OCI-LY7 (cell line): ENCODE measurements around the gene ERO1A. TPM values are rescaled to one million over a fixed set of nuclear protein-coding genes. Genes with fewer than 3 reads are reported as not detected.

Experiments used
- BruUV-seq: library from RNA; stranded (reverse); fragments of 400-500 nt; replicated peaks from 2 replicates; lab custom pipeline; 2021; lab: Mats Ljungman, UMichigan
- CTCF ChIA-PET: fragments of 300-600 bp; sonication (Branson Sonifier 250); formaldehyde crosslinking; loops from one replicate; lab custom pipeline; 2022; ENCODE audit warnings: antibody characterized with exemption; ENCODE audit not compliant: unreplicated experiment; lab: Charles Lee
- POLR2A ChIA-PET: fragments of 300-600 bp; sonication (Branson Sonifier 250); formaldehyde crosslinking; loops from one replicate; lab custom pipeline; 2022; ENCODE audit warnings: antibody characterized with exemption; lab: Charles Lee
- DNase-seq: peaks from one replicate; pipeline ENCODE4 v3.0.0-alpha.2; 2015; ENCODE audit warnings: low spot score
- H2AFZ ChIP-seq: fragments of 200-600 bp; sonication (generic), shearing (Covaris generic); 2 replicates; pipeline ENCODE4 v1.6.1; 2014; ENCODE audit warnings: mild to moderate bottlenecking, antibody characterized with exemption, low read length, moderate library complexity
- H3K27ac ChIP-seq: fragments of 200-600 bp; sonication (generic); 2 replicates; pipeline ENCODE4 v1.5.1; 2014; ENCODE audit warnings: mixed run types, low read depth, mild to moderate bottlenecking, moderate library complexity, low read length, inconsistent platforms; ENCODE audit not compliant: poor library complexity, severe bottlenecking
- H3K36me3 ChIP-seq: fragments of 200-600 bp; sonication (generic); 2 replicates; pipeline ENCODE4 v1.6.1; 2014; ENCODE audit warnings: mild to moderate bottlenecking, antibody characterized with exemption, low read length, moderate library complexity, mixed read lengths; ENCODE audit not compliant: insufficient read depth
- H3K4me1 ChIP-seq: fragments of 200-600 bp; sonication (generic); 2 replicates; pipeline ENCODE4 v1.5.1; 2014; ENCODE audit warnings: mild to moderate bottlenecking, low read length; ENCODE audit not compliant: insufficient read depth, poor library complexity, severe bottlenecking
- H3K4me2 ChIP-seq: fragments of 200-600 bp; sonication (generic); 2 replicates; pipeline ENCODE4 v1.6.1; 2014; ENCODE audit warnings: mild to moderate bottlenecking, low read length
- H3K4me3 ChIP-seq: fragments of 200-600 bp; sonication (generic); 2 replicates; pipeline ENCODE4 v1.5.1; 2014; ENCODE audit warnings: mild to moderate bottlenecking, low read depth, low read length; ENCODE audit not compliant: poor library complexity, severe bottlenecking
- H3K79me2 ChIP-seq: fragments of 200-600 bp; sonication (generic); 2 replicates; pipeline ENCODE4 v1.6.1; 2016; ENCODE audit warnings: low read depth, mild to moderate bottlenecking, low read length, moderate library complexity, mixed read lengths; ENCODE audit not compliant: insufficient read depth
- H3K9me2 ChIP-seq: fragments of 200-600 bp; sonication (generic); 2 replicates; pipeline ENCODE4 v1.6.1; 2016; ENCODE audit warnings: mild to moderate bottlenecking, low read length, mixed read lengths; ENCODE audit not compliant: insufficient read depth
- H3K9me3 ChIP-seq: fragments of 200-600 bp; sonication (generic); 2 replicates; pipeline ENCODE4 v1.6.1; 2014; ENCODE audit warnings: mild to moderate bottlenecking, mixed run types, low read length, mixed read lengths
- H4K20me1 ChIP-seq: fragments of 200-600 bp; sonication (generic); 2 replicates; pipeline ENCODE4 v1.6.1; 2014; ENCODE audit warnings: mild to moderate bottlenecking, antibody characterized with exemption, low read length, moderate library complexity, mixed read lengths; ENCODE audit not compliant: insufficient read depth
- EZH2phosphoT487 ChIP-seq: fragments of 200-600 bp; sonication (generic); IDR thresholded peaks from 2 replicates; pipeline ENCODE4 v1.6.1; 2018; ENCODE audit warnings: low read depth, borderline replicate concordance, mild to moderate bottlenecking, mixed run types, antibody characterized with exemption, low read length, moderate library complexity, mixed read lengths
- intact Hi-C: fragments of 100-400 bp; cut with micrococcal nuclease; formaldehyde crosslinking; loops from one replicate; pipeline ENCODE4 v1.10.0; 2022; ENCODE audit not compliant: unreplicated experiment
- total RNA-seq, 2 experiments: library from RNA; depleted of rRNA in 1 of 2; stranded (reverse); fragments of >200 nt in 1 of 2; shearing (Covaris generic) in 1 of 2; gene quantifications; 2 replicates each; pipeline ENCODE4 v1.2.3, GENCODE V29; 2014 to 2022
- TF ChIP-seq, protein P1 (sequence below): fragments of 200-600 bp; sonication (generic); conservative IDR thresholded peaks from 2 replicates; pipeline ENCODE4 v1.5.1; 2014; ENCODE audit warnings: mild to moderate bottlenecking, antibody characterized with exemption, low read length, moderate library complexity, mixed read lengths

The ERO1A gene
- total RNA-seq, 2 experiments from 2014 or later = 35.2 to 71.5 TPM

DNA sequence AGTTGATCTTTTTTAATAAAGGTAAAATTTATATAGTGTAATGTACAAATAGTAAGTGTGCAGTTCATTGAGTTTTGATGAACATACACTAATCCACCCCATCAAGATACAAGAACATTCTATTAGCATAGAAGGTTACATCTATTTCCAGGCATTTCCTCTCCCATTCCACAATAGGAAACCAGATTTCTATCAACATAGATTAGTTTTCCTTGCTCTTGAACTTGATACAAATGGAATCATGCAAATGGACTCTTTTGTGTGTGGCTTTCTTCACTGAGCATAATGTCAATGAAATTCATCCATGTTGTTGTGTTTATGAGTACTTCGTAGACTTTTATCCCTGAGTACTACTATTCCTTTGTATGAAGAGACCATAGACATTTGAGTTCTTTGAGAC lies 45.4 kb upstream of the ERO1A start:
- peaks cover 59% of the 10 kb centered on the region for H3K79me2 ChIP-seq
- POLR2A ChIA-PET = interaction anchor here (1.8 to 2.4 kb wide), 3 partner anchors 8 to 17 kb away, joined by 4 to 13 read pairs (median 13); partner anchors contain the start of gene STYX
- BruUV-seq = no TSS peak
- no peak overlapping the region for H3K4me2 ChIP-seq
- no peak for DNase-seq
- TF ChIP-seq, protein P1, sequence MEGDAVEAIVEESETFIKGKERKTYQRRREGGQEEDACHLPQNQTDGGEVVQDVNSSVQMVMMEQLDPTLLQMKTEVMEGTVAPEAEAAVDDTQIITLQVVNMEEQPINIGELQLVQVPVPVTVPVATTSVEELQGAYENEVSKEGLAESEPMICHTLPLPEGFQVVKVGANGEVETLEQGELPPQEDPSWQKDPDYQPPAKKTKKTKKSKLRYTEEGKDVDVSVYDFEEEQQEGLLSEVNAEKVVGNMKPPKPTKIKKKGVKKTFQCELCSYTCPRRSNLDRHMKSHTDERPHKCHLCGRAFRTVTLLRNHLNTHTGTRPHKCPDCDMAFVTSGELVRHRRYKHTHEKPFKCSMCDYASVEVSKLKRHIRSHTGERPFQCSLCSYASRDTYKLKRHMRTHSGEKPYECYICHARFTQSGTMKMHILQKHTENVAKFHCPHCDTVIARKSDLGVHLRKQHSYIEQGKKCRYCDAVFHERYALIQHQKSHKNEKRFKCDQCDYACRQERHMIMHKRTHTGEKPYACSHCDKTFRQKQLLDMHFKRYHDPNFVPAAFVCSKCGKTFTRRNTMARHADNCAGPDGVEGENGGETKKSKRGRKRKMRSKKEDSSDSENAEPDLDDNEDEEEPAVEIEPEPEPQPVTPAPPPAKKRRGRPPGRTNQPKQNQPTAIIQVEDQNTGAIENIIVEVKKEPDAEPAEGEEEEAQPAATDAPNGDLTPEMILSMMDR = no peak
- TF ChIP-seq EZH2phosphoT487 = no peak
- no peaks in the 10 kb centered on the region for H4K20me1 ChIP-seq
- peaks cover 31% of the 10 kb centered on the region for H3K4me1 ChIP-seq
- CTCF ChIA-PET = no interaction called here
- no peaks in the 10 kb centered on the region for H3K9me3 ChIP-seq
- H3K4me3 ChIP-seq = no peak overlapping the region
- H3K36me3 ChIP-seq = peaks cover 11% of the 10 kb centered on the region; the same call in 1 of the 2 replicates
- intact Hi-C loops = no loop called here
- H3K27ac ChIP-seq = no peak overlapping the region
- no peaks in the 10 kb centered on the region for H3K9me2 ChIP-seq
- no peak overlapping the region for H2AFZ ChIP-seq

DNA sequence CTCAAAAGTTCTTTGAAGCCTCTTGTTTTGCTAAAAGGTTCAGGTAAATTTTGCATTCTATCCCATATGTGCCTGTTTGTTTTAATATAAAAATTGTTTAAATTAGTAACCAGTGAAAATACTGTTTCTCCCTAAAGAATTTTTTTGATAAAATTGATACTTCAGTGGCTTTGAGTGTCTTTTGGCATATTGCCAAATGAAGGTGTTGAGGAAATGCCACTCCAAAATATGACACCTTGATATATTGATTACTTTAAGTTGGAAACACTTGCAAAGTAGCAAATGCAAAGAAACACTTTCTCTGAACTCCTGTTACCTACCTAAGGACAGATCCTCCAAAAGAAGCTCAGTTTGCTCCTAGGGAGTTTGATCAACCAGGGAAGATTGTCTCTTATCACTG lies 43.1 kb upstream of the ERO1A start:
- Histone ChIP-seq H2AFZ (no peak overlapping the region), H3K27ac (no peak overlapping the region), H3K9me3 (no peaks in the 10 kb centered on the region), H3K36me3 (peaks cover 15% of the 10 kb centered on the region; the same call in 1 of the 2 replicates), H3K4me3 (no peak overlapping the region), H3K4me2 (no peak overlapping the region), H3K4me1 (peaks cover 32% of the 10 kb centered on the region), H3K9me2 (no peaks in the 10 kb centered on the region), H4K20me1 (no peaks in the 10 kb centered on the region), H3K79me2 (peaks cover 49% of the 10 kb centered on the region)
- TF ChIP-seq EZH2phosphoT487 = no peak
- TF ChIP-seq, protein P1 = no peak
- intact Hi-C loops = no loop called here
- ChIA-PET CTCF (no interaction called here), POLR2A (interaction anchor here (1.0 kb wide), 1 partner anchor 15 kb away, joined by 5 read pairs; no protein-coding TSS in a partner anchor)
- BruUV-seq = no TSS peak
- no peak for DNase-seq

DNA sequence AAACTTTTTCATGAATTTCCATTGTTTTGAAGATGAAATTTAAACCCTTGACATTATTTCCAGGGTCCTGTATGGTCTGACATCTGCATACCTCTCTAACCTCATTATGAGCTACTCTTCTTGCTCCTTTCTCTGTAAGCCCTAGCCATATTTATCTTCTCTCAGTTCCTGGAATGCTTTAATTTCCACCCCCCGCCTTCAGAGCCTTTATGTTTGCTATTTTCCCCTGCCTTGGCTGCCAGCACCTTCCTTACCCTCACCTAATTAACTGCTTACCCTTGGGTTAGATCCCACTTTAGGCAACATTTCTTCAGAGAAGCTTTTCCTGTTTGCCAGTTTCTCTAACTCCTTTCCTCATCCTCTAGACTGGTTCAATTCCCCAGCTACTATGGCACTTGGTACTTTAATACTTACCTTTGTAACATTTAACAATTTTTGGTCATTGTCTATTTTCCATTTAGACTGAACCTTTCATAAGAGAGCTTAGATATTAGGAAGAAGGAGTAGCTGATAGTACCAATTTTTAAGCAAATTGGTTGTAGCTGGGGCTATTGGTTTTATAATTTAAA lies 40.6 kb upstream of the ERO1A start:
- no TSS peak for BruUV-seq
- Histone ChIP-seq H4K20me1 (no peaks in the 10 kb centered on the region), H3K27ac (no peak overlapping the region), H3K9me2 (no peaks in the 10 kb centered on the region), H3K4me1 (peaks cover 16% of the 10 kb centered on the region), H3K36me3 (peaks cover 22% of the 10 kb centered on the region; the same call in 1 of the 2 replicates), H3K4me3 (no peak overlapping the region), H2AFZ (no peak overlapping the region), H3K4me2 (no peak overlapping the region), H3K79me2 (peaks cover 34% of the 10 kb centered on the region), H3K9me3 (no peaks in the 10 kb centered on the region)
- no peak for DNase-seq
- ChIA-PET POLR2A (interaction anchor here (0.6 to 1.5 kb wide), 12 partner anchors 8 to 1365 kb away, joined by 3 to 8 read pairs (median 4); no protein-coding TSS in a partner anchor), CTCF (no interaction called here)
- TF ChIP-seq, protein P1 = no peak
- TF ChIP-seq EZH2phosphoT487 = no peak
- intact Hi-C loops = no loop called here
